CD14-positive monocyte (primary cell): Measurements from ENCODE around the gene SLC52A3. TPM values are rescaled to one million over a fixed set of nuclear protein-coding genes. Genes with fewer than 3 reads are reported as not detected.

Experiments
- DNase-seq, 3 donors: peaks; one replicate each; pipeline ENCODE4 v3.0.0-alpha.2; 2011 to 2022
- H2AFZ ChIP-seq: 2 replicates; pipeline ENCODE4 v1.6.0; 2012; ENCODE audit warnings: mild to moderate bottlenecking, low read depth, low read length, inconsistent platforms; ENCODE audit not compliant: insufficient read depth, poor library complexity, severe bottlenecking
- H3K27ac ChIP-seq, 2 donors: 1 replicate in 1 of 2; 2 replicates in 1 of 2; pipeline ENCODE4 v1.5.1; 2012 to 2013; ENCODE audit warnings: low read length in 2 of 2, control low read depth in 1 of 2, inconsistent platforms in 1 of 2, low read depth in 1 of 2, mild to moderate bottlenecking in 1 of 2
- H3K27me3 ChIP-seq, 2 donors: one replicate each; pipeline versions ENCODE4 v1.6.0 to v1.6.1; 2011 to 2013; ENCODE audit warnings: low read length in 2 of 2; ENCODE audit not compliant: control insufficient read depth in 2 of 2, insufficient read depth in 2 of 2
- H3K36me3 ChIP-seq, 2 donors: replicated peaks in 1 of 2; 1 replicate in 1 of 2; 2 replicates in 1 of 2; pipeline versions ENCODE4 v1.5.1 to v1.6.1; 2012 to 2013; ENCODE audit warnings: low read length in 2 of 2, control low read depth in 1 of 2, inconsistent platforms in 1 of 2, mild to moderate bottlenecking in 1 of 2; ENCODE audit not compliant: insufficient read depth in 2 of 2, control insufficient read depth in 1 of 2
- H3K4me1 ChIP-seq, 2 donors: 1 replicate in 1 of 2; 2 replicates in 1 of 2; pipeline versions ENCODE4 v1.5.1 to v1.6.1; 2012 to 2013; ENCODE audit warnings: low read length in 2 of 2, control low read depth in 1 of 2, inconsistent platforms in 1 of 2, mild to moderate bottlenecking in 1 of 2, moderate library complexity in 1 of 2; ENCODE audit not compliant: insufficient read depth in 2 of 2, control insufficient read depth in 1 of 2
- H3K4me2 ChIP-seq: replicated peaks from 2 replicates; pipeline ENCODE3; 2012; ENCODE audit warnings: low read length, moderate library complexity, mild to moderate bottlenecking; ENCODE audit not compliant: poor library complexity, severe bottlenecking; ENCODE audit errors: extremely low read depth
- H3K4me3 ChIP-seq, 3 experiments: fragments of 200-600 bp in 1 of 3; sonication (generic) in 1 of 3; replicated peaks in 1 of 3; 1 replicate in 2 of 3; 2 replicates in 1 of 3; pipeline ENCODE4 v1.5.1; 2011 to 2013; ENCODE audit warnings: low read length in 3 of 3, mild to moderate bottlenecking in 3 of 3, control low read depth in 2 of 3, low read depth in 2 of 3, inconsistent platforms in 1 of 3, moderate library complexity in 1 of 3
- H3K79me2 ChIP-seq: 2 replicates; pipeline ENCODE4 v1.6.0; 2012; ENCODE audit warnings: mild to moderate bottlenecking, control low read depth, inconsistent platforms, low read length, moderate library complexity; ENCODE audit not compliant: insufficient read depth
- H3K9ac ChIP-seq: 2 replicates; pipeline ENCODE4 v1.6.0; 2017; ENCODE audit warnings: low read length, mild to moderate bottlenecking; ENCODE audit not compliant: insufficient read depth, poor library complexity, severe bottlenecking
- H3K9me3 ChIP-seq, 2 donors: replicated peaks in 1 of 2; 1 replicate in 1 of 2; 2 replicates in 1 of 2; pipeline versions ENCODE4 v1.5.1 to v1.6.1; 2012 to 2013; ENCODE audit warnings: low read length in 2 of 2, control low read depth in 1 of 2; ENCODE audit not compliant: control insufficient read depth in 1 of 2, insufficient read depth in 1 of 2
- H4K20me1 ChIP-seq: 2 replicates; pipeline ENCODE4 v1.6.0; 2012; ENCODE audit warnings: mild to moderate bottlenecking, low read length, control low read depth, moderate library complexity; ENCODE audit not compliant: insufficient read depth
- H3K27ac Mint-ChIP-seq, 7 donors: one replicate each; pipeline ENCODE4 v1.8.0; 2020; ENCODE audit warnings: mild to moderate bottlenecking in 7 of 7, mixed read lengths in 7 of 7, moderate library complexity in 6 of 7, inconsistent platforms in 2 of 7
- H3K27me3 Mint-ChIP-seq, 3 donors: one replicate each; pipeline ENCODE4 v1.8.0; 2021 to 2022; ENCODE audit warnings: low read depth in 3 of 3, mild to moderate bottlenecking in 3 of 3, mixed read lengths in 3 of 3, moderate library complexity in 3 of 3, inconsistent platforms in 1 of 3
- H3K36me3 Mint-ChIP-seq, 2 donors: one replicate each; pipeline ENCODE4 v1.8.0; 2020; ENCODE audit warnings: mixed read lengths in 2 of 2, inconsistent platforms in 1 of 2, mild to moderate bottlenecking in 1 of 2
- H3K4me1 Mint-ChIP-seq: one replicate; pipeline ENCODE4 v1.8.0; 2020; ENCODE audit warnings: mild to moderate bottlenecking, mixed read lengths
- H3K4me3 Mint-ChIP-seq, 2 donors: one replicate each; pipeline ENCODE4 v1.8.0; 2020; ENCODE audit warnings: mild to moderate bottlenecking in 2 of 2, mixed read lengths in 2 of 2, moderate library complexity in 1 of 2
- H3K9me3 Mint-ChIP-seq, 7 donors: one replicate each; pipeline ENCODE4 v1.8.0; 2020 to 2022; ENCODE audit warnings: mixed read lengths in 7 of 7, mild to moderate bottlenecking in 6 of 7, moderate library complexity in 6 of 7, inconsistent platforms in 2 of 7
- CTCF ChIP-seq: fragments of 200-600 bp; IDR thresholded peaks from one replicate; pipeline ENCODE4 v1.8.0; 2022; ENCODE audit warnings: antibody characterized with exemption, mild to moderate bottlenecking
- whole genome bisulfite sequencing: methylation state at CpG from one replicate; pipeline ENCODE4 v1.1.5; 2013; ENCODE audit warnings: missing lambda C conversion rate; ENCODE audit not compliant: insufficient coverage; 5-methylcytosine and 5-hydroxymethylcytosine counted together
- intact Hi-C, 2 donors: fragments of 100-400 bp; cut with micrococcal nuclease; formaldehyde crosslinking; loops; one replicate each; pipeline versions ENCODE4 v1.15.0 to v1.15.1; 2023
- polyA plus RNA-seq, 3 donors: library from polyadenylated mRNA; depleted of rRNA in 1 of 3; unstranded in 2 of 3; stranded (reverse) in 1 of 3; fragments of 300-500 nt in 2 of 3; fragments of >200 nt in 1 of 3; fragmentation: Illumina TruSeq in 2 of 3; gene quantifications; 1 replicate in 2 of 3; 2 replicates in 1 of 3; pipeline ENCODE4 v1.2.3, GENCODE V29; 2012 to 2021

Gene SLC52A3
- polyA plus RNA-seq, 3 donors = not detected

GRCh38 chr20:753136-753535 lies 15.2 kb downstream of the SLC52A3 start:
- peaks cover 4% of the 10 kb centered on the region for H3K4me1 Mint-ChIP-seq
- DNase-seq = no peak
- no peak overlapping the region for H3K9ac ChIP-seq
- no peak overlapping the region for H3K4me2 ChIP-seq
- no peaks in the 10 kb centered on the region for H3K4me1 ChIP-seq
- H3K36me3 ChIP-seq = no peaks in the 10 kb centered on the region
- H2AFZ ChIP-seq = no peak overlapping the region
- H3K27me3 Mint-ChIP-seq = peaks cover 0 to 6% (median 2%) of the 10 kb centered on the region in 3 donors
- intact Hi-C loops = no loop called here
- H3K9me3 ChIP-seq = no peaks in the 10 kb centered on the region
- H3K36me3 Mint-ChIP-seq = no peaks in the 10 kb centered on the region
- H3K4me3 ChIP-seq = no peak overlapping the region
- no peak overlapping the region for H3K27ac ChIP-seq
- no peak for TF ChIP-seq CTCF
- H3K9me3 Mint-ChIP-seq = no peaks in the 10 kb centered on the region
- no peaks in the 10 kb centered on the region for H3K27me3 ChIP-seq
- H3K4me3 Mint-ChIP-seq = no peak overlapping the region
- WGBS = no CpG with 5 or more reads among the region's 3 CpGs
- no peak overlapping the region for H3K27ac Mint-ChIP-seq
- no peaks in the 10 kb centered on the region for H4K20me1 ChIP-seq
- no peaks in the 10 kb centered on the region for H3K79me2 ChIP-seq

GRCh38 chr20:752291-752690 lies 16.0 kb downstream of the SLC52A3 start:
- WGBS = 97% methylated on average over 4 of the region's 5 CpGs
- Histone ChIP-seq H3K9me3 (no peaks in the 10 kb centered on the region), H3K4me1 (no peaks in the 10 kb centered on the region), H3K4me3 (no peak overlapping the region), H3K27ac (no peak overlapping the region), H3K9ac (no peak overlapping the region), H3K79me2 (no peaks in the 10 kb centered on the region), H3K27me3 (no peaks in the 10 kb centered on the region), H3K36me3 (no peaks in the 10 kb centered on the region), H4K20me1 (no peaks in the 10 kb centered on the region), H3K4me2 (no peak overlapping the region), H2AFZ (no peak overlapping the region)
- H3K27me3 Mint-ChIP-seq = peaks cover 0 to 6% (median 2%) of the 10 kb centered on the region in 3 donors
- intact Hi-C loops = no loop called here
- no peak overlapping the region for H3K27ac Mint-ChIP-seq
- no peak for TF ChIP-seq CTCF
- H3K4me3 Mint-ChIP-seq = no peak overlapping the region
- peaks cover 4% of the 10 kb centered on the region for H3K4me1 Mint-ChIP-seq
- no peaks in the 10 kb centered on the region for H3K36me3 Mint-ChIP-seq
- no peak for DNase-seq
- H3K9me3 Mint-ChIP-seq = peaks cover 0 to 1% (median 0%) of the 10 kb centered on the region in 7 donors
